22Rv1 (cell line): ENCODE data around the gene SRP54.

Source experiments
- H3K27ac ChIP-seq: fragments of 450-650 bp; 2 replicates; pipeline ENCODE4 v1.5.1; 2017
- CTCF ChIP-seq: fragments of 450-650 bp; IDR thresholded peaks from 2 replicates; pipeline ENCODE4 v1.5.1; 2017; ENCODE audit warnings: mild to moderate bottlenecking
- ZFX ChIP-seq: fragments of 450-650 bp; IDR thresholded peaks from 2 replicates; pipeline ENCODE4 v1.6.1; 2017; ENCODE audit warnings: antibody characterized with exemption, borderline replicate concordance

The SRP54 gene

GRCh38 chr14:34982421-34983147, at the start of gene SRP54:
SRP54 (plus strand) TSS chr14:34982992; CDS start chr14:34996710, 13,718 bp downstream.
- H3K27ac ChIP-seq = peak within 1 kb of the TSS; percentile 97
- TF ChIP-seq CTCF (no peak), ZFX (no peak)

GRCh38 chr14:34933301-34933700, 49.5 kb upstream of the SRP54 start:
- TF ChIP-seq ZFX = no peak
- TF ChIP-seq CTCF = no peak

GRCh38 chr14:34935488-34935887, 47.3 kb upstream of the SRP54 start:
- no peak for TF ChIP-seq ZFX
- TF ChIP-seq CTCF = no peak
- no peak overlapping the region for H3K27ac ChIP-seq

More at GRCh38 chr14:34933301-34933700, 49.5 kb upstream of the SRP54 start:
- no peak overlapping the region for H3K27ac ChIP-seq

- TF ChIP-seq CTCF (no peak), ZFX (no peak)
- H3K27ac ChIP-seq = no peak overlapping the region
These were observed 45.4 kb upstream of the SRP54 start for GRCh38 chr14:34937442-34937841.

GRCh38 chr14:34937876-34938275, 44.9 kb upstream of the SRP54 start:
- no peak overlapping the region for H3K27ac ChIP-seq
- no peak for TF ChIP-seq CTCF
- TF ChIP-seq ZFX = no peak

GRCh38 chr14:34943506-34943905, 39.3 kb upstream of the SRP54 start:
- TF ChIP-seq CTCF (no peak), ZFX (no peak)
- H3K27ac ChIP-seq = no peak overlapping the region

GRCh38 chr14:34944744-34945143, 38.0 kb upstream of the SRP54 start:
- no peak overlapping the region for H3K27ac ChIP-seq
- TF ChIP-seq CTCF = no peak
- no peak for TF ChIP-seq ZFX
